ENCODE data around the gene TRIM59.
"Not testable (repeated sequence)": the region's sequence is repeated elsewhere in the genome, so short reads cannot be mapped to it uniquely, and the experiment has no call there.

Gene TRIM59

GRCh38 chr3:160455846-160456245, 6.3 kb upstream of the TRIM59 start:
- DNase-seq (ENCODE audit: low read depth) = no peak

DNA sequence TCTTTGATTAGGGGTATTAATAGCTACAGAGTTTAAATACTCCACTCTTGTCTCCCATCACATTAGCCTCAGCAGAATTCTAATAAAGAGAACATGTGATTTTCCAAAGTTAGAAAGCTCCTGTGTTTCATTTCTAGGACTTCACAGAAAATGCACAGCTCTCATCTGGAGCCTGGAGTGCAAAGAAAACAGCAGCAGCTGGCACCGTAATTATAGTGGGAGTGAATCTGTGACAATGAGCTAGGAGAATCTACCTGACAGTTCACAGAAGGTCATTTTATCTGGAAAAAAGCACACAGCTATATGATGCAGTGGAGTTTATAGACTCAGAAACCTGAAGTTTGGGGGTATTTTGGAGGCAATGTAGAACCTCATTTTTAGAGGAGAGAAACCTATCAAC, 5.4 kb upstream of the TRIM59 start:
- no peak for DNase-seq (ENCODE audit: low read depth)

GRCh38 chr3:160452251-160452650, 2.7 kb upstream of the TRIM59 start:
- DNase-seq (ENCODE audit: low read depth) = not testable (repeated sequence)

GRCh38 chr3:160451602-160452001, 2.0 kb upstream of the TRIM59 start:
- DNase-seq (ENCODE audit: low read depth) = no peak

DNA sequence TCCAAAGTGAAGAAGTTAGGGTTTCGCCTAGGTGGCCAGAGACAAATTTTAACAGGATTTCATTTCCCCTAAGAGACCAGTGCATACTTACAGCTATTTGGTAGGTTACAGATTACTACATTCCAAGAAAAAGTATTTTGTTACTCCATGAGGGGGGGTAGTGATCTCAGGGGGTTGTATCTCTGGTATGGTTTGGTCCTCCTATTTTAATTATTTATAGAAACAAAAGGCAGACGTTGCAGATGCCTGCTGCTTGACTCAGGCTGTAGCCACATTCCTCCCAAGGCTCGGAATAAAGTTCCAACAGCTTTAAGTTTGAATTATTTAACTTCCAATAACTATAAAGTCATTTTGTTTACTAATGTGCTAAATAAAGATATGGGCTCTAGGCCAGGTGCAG, 1.3 kb upstream of the TRIM59 start:
- no peak for DNase-seq (ENCODE audit: low read depth)

DNA sequence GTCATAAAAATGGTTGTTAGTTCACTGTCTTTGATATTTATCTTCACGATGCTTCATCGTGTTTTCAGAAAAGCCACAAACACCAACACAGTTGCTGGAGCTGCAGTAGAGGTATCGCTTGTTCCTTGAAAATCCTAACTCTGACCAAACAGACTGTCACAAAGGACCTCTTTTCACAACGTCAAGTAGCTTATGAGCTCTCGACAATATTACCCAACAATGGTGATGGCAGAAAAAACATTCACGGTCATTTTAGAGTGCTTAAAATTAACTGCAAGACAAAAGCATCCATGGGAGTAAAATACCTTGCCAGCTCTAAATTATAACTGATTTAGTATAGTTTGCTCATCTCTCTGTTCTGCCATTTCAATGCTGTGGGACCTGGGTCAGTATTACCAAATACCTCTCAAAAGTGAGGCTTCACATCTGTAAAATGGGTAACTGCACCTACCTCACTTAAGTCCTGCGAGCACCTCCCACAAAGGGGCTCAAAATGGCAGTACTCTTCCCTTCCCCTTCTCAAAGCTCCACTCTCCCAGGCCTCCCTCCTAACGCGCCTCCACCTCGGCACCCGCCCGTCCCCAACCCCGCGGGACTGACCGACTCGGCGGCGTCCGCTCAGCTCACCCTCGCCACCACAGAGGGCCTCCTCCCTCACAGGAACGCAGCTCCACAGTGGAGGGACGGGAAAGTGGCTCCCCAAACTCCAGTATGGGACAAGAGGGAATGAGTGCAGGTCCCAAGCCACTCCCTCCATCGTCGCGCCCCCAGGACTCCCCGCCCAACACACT, 546 bp downstream of the TRIM59 start:
- no peak for DNase-seq (ENCODE audit: low read depth)

- no peak for DNase-seq (ENCODE audit: low read depth)
These were observed 2.0 kb downstream of the TRIM59 start for GRCh38 chr3:160447544-160447943.

GRCh38 chr3:160446522-160447056, 3.0 kb downstream of the TRIM59 start:
- DNase-seq (ENCODE audit: low read depth) = no peak

DNA sequence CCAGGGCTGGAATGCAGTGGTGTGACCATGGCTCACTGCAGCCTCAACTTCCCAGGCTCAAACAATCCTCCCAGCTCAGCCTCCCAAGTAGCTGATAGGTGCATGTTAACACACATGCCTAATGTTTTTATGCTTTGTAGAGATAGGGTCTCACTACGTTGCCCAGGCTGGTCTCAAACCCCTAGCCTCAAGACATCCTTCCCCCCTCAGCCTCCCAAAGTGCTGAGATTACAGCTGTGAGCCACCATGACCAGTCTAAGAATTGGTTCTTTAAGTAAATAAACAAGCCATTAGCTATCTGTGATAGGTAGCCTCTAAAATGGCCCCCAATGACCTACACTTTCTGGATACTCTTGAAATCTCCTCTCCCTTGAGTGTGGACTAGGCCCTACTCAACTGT, 3.7 kb downstream of the TRIM59 start:
- no peak for DNase-seq (ENCODE audit: low read depth)

DNA sequence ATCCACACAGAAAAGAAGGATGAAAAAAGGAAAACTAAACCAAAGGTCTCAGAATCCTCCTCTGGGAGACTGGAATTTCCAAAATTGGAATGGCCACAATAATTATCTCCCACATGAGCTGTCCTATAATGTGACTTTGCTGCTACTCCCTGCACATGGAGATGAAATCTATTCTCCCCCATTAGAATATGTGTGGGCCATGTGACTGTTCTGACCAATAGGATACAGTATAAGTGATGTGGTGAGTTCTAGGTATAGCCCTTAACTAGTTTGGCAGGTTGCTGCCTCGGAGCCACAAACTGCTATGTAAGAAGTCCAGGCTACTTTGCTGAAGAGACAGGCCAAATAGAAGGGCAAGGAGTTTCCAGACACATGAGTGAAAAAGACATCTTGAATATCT, 5.2 kb downstream of the TRIM59 start:
- DNase-seq (ENCODE audit: low read depth) = no peak

GRCh38 chr3:160440687-160441086, 8.9 kb downstream of the TRIM59 start:
- DNase-seq (ENCODE audit: low read depth) = no peak

- no peak for DNase-seq (ENCODE audit: low read depth)
These were observed 12.5 kb downstream of the TRIM59 start for GRCh38 chr3:160437083-160437455.

DNA sequence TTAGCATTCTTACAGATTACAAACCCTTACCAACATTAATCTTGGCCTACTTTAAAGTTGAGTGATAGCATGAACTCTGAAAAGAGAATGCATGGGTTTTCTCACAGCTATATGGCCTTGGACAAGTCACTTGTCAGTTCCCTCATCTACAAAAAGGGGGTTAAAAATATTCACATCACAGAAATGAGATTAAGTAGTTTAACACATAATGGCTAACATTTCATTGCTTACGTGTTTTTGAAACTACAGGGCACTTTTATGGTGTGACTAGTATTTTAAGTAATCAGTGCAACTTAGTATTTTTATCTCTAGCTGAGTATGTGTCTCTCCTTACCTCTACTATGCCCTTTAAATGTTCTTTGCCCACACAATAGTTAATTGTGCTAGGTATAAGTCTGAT, 13.8 kb downstream of the TRIM59 start:
- no peak for DNase-seq (ENCODE audit: low read depth)

DNA sequence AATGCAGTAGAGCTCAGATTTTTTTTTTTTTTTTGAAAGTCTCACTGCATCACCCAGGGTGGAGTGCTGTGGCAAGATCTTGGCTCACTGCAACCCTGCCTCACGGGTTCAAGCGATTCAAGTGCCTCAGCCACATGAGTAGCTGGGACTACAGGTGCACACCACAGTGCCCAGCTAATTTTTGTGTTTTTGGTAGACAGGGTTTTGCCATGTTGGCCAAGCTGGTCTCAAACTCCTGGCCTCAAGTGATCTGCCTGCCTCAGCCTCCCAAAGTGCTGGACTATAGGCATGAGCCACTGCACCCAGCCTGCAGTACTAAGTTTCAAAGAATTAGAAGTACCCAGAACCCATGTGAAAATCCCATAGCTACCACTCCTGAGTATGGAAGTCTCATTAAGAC, 14.5 kb downstream of the TRIM59 start:
- DNase-seq (ENCODE audit: low read depth) = no peak

GRCh38 chr3:160434071-160434470, 15.5 kb downstream of the TRIM59 start:
- DNase-seq (ENCODE audit: low read depth) = no peak

- no peak for DNase-seq (ENCODE audit: low read depth)
These were observed 21.7 kb downstream of the TRIM59 start for GRCh38 chr3:160427832-160428424.

GRCh38 chr3:160417311-160417710, 32.3 kb downstream of the TRIM59 start:
- DNase-seq (ENCODE audit: low read depth) = no peak

DNA sequence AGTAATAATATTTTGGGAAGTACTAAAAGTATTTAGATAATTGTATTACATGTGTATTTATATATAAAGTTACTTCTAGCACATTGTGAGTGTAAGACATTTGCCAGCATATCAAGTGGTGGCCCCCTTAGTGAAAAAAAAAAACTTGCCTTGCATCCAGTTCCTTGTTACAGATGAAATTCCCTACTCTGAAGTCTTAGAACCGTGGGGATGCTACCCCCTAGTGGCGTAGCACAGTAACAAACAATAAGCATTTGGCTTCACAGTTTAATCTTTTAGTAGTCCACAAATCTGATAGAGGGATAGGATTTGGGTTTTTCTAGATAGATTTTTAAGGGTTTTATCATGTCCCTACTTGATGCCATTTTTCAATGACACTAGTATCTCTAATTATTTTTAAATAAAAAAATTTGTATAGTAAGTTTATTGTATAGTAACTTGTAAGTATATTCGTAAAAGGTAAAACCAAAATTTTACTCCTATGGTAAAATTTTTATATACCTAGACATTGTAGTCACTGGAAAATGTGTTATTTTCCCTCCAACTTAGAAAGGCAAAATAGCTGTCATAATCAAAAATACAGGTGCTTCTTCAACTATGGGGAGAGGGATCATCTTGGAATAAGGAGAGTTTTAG, 35.9 kb downstream of the TRIM59 start:
- peak; percentile 41 for DNase-seq (ENCODE audit: low read depth)

DNA sequence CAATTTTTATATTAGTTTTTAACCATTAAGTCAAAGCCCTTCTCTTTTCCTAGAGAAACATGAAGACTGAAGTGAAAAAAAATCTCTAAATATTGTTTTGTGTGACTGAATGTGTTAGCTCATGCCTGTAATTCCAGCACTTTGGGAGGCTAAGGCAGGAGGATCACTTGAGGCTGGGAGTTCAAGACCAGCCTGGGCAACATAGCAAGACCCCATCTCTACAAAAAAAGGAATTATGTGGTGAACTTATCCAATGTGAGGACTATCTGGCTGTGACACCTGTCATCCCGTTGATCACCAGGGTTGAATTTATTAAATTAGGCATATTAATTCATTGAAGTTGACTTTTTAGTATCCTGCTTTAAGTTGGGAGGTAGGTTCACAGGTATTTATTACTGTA, 37.1 kb downstream of the TRIM59 start:
- no peak for DNase-seq (ENCODE audit: low read depth)

- DNase-seq (ENCODE audit: low read depth) = no peak
These were observed 39.6 kb downstream of the TRIM59 start for GRCh38 chr3:160409812-160410610.

GRCh38 chr3:160403796-160404470, 45.7 kb downstream of the TRIM59 start:
- DNase-seq (ENCODE audit: low read depth) = no peak

- no peak for DNase-seq (ENCODE audit: low read depth)
These were observed 46.5 kb downstream of the TRIM59 start for GRCh38 chr3:160403028-160403545.

Measured in stimulated activated CD8-positive, alpha-beta memory T cell treated with anti-CD3 and anti-CD28 coated beads, Interleukin-12 subunit alpha, Interleukin-12 subunit beta, amount 100 ng/mL, for 1 hour (primary cell).